HG02763 (cell line): ENCODE results near the gene SEC22B.
"Not testable (repeated sequence)": the region's sequence is repeated elsewhere in the genome, so short reads cannot be mapped to it uniquely, and the experiment has no call there.

Source experiments
- ATAC-seq: cut with Tn5 transposase; IDR thresholded peaks from one replicate; pipeline ENCODE4 v1.9.1; 2021; ENCODE audit warnings: mild to moderate bottlenecking, moderate library complexity; ENCODE audit not compliant: unreplicated experiment

The SEC22B gene

GRCh38 chr1:120176092-120176855, at the start of gene SEC22B:
Gene SEC22B, minus strand, starts transcription at chr1:120176520. Its CDS starts 139 bp downstream, at chr1:120176381.
- ATAC-seq: peak; percentile 98

GRCh38 chr1:120217933-120218332, 41.6 kb upstream of the SEC22B start:
- ATAC-seq: not testable (repeated sequence)

GRCh38 chr1:120217175-120217929, 41.0 kb upstream of the SEC22B start:
- not testable (repeated sequence) for ATAC-seq

GRCh38 chr1:120213606-120214005, 37.3 kb upstream of the SEC22B start:
- ATAC-seq: not testable (repeated sequence)

GRCh38 chr1:120210754-120211153, 34.4 kb upstream of the SEC22B start:
- ATAC-seq: not testable (repeated sequence)

- ATAC-seq: not testable (repeated sequence)
Measured at GRCh38 chr1:120196863-120197775, 20.8 kb upstream of the SEC22B start.

- not testable (repeated sequence) for ATAC-seq
Measured at GRCh38 chr1:120188626-120189025, 12.3 kb upstream of the SEC22B start.

GRCh38 chr1:120182176-120182707, 5.9 kb upstream of the SEC22B start:
- not testable (repeated sequence) for ATAC-seq

- not testable (repeated sequence) for ATAC-seq
Measured at GRCh38 chr1:120179811-120180690, 3.7 kb upstream of the SEC22B start.

GRCh38 chr1:120178799-120179756, 2.8 kb upstream of the SEC22B start:
- ATAC-seq: no peak

- ATAC-seq: not testable (repeated sequence)
Measured at GRCh38 chr1:120178058-120178457, 1.7 kb upstream of the SEC22B start.

GRCh38 chr1:120175688-120176087, 632 bp downstream of the SEC22B start:
- not testable (repeated sequence) for ATAC-seq

GRCh38 chr1:120164761-120165160, 11.6 kb downstream of the SEC22B start:
- ATAC-seq: not testable (repeated sequence)

GRCh38 chr1:120162015-120162414, 14.3 kb downstream of the SEC22B start:
- ATAC-seq: not testable (repeated sequence)

- ATAC-seq: not testable (repeated sequence)
Measured at GRCh38 chr1:120158495-120158894, 17.8 kb downstream of the SEC22B start.

- ATAC-seq: not testable (repeated sequence)
Measured at GRCh38 chr1:120158086-120158485, 18.2 kb downstream of the SEC22B start.

GRCh38 chr1:120150138-120150822, 26.0 kb downstream of the SEC22B start:
- not testable (repeated sequence) for ATAC-seq
